Stimulated activated CD4-positive, alpha-beta T cell treated with anti-CD3 and anti-CD28 coated beads, Interleukin-4, amount 100 ng/mL, for 4 hours (primary cell): ENCODE data around the gene INPP1.
"Not testable (repeated sequence)": the region's sequence is repeated elsewhere in the genome, so short reads cannot be mapped to it uniquely, and the experiment has no call there.

ENCODE experiments used
- DNase-seq, 2 experiments: peaks; one replicate each; pipeline ENCODE4 v3.0.0-alpha.2; 2020

INPP1 gene

DNA sequence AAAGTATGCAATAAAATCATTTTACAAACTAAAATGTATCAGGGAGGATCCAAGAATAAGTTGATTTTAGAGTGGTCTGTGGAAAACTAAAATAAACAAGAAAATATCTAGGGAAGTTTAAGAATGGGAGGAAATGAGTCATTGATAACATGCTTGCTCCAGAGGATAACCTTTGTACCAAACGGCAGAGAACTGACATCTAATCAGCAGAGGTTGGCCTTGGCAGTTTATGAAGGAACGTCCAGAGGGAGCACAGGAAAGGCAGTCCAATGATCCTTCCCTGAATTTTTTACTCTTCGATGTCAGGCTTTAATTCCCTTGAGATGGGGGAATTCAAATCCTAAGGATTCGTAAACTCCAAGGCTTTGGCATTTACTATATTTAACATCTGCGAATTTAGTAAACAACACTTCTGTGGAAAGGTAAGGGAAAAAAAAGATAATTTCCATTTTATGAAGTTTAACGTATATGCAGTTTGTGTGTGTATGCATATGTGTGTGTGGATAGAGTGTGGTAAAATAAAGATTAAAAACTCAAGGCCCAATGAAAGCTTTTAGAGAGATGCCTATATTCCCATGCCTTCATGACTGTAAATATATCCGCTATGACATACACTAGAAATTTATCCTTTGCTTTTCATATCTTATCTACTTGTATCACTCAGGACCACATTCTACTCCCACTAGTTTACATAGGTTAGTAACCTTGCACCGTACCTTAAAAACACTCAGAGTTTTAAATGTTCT is 8.7 kb upstream of the INPP1 start:
- no peak for DNase-seq

DNA sequence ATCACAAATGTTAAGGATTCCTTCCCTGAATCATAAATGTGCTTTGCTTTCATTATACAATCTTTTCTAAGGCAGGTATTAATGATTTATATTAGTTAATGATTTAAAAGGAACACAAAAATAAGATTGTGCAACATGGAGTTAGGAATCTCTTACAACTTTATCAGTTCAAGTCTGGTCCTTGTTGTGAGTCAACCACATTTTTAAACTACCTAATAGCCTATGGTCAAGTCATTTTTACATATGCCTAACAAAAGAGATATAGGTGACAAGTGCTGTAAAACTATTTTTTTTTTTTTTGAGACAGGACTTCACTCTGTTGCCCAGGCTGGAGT is 8.2 kb upstream of the INPP1 start:
- DNase-seq = no peak

DNA sequence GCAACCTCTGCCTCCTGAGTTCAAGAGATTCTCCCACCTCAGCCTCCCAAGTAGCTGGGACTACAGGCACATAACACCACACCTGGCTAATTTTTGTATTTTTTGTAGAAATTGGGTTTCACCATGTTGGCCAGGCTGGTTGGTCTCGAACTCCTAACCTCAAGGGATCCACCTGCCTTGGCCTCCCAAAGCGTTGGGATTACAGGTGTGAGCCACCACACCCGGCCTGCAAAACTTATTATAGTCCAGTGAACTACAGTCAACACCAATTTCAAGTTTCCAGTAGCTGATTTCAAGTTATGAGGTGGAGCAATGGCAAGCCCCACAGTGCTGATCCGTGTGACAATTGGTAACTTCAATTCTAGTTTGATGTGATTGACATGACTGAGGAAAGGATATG is 7.8 kb upstream of the INPP1 start:
- not testable (repeated sequence) for DNase-seq

DNA sequence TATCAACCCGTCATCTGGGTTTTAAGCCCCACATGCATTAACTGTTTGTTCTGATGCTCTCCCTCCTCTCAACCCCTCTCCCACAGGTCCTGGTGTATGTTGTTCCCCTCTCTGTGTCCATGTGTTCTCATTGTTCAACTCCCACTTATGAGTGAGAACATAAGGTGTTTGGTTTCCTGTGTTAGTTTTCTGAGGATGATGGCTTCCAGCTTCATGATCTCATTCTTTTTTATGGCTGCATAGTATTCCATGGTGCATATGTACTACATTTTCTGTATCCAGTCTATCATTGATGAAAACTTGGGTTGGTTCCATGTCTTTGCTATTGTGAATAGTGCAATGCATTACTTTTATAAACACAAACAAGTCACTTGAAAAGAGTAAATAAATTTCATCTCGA is 7.0 kb upstream of the INPP1 start:
- no peak for DNase-seq

DNA sequence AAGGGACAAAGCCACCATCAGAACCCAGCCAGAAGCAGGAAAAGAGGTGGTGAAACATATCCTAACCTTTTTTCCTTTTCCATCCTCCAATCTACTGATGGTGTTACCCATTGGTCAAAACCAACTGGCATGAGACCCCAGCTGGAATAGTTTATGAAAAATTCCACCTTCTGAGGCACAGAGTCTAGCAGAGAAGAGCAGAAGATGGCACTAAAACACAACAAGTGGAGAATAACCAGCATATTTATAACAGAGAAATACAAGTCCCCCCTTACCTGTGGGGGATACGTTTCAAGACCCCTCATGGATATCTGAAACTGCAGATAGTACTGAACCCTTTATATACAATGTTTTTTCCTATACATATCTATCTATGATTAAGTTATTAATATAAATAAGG is 4.9 kb upstream of the INPP1 start:
- no peak for DNase-seq

- no peak for DNase-seq
Observed at GRCh38 chr2:190339394-190339793, 4.0 kb upstream of the INPP1 start.

GRCh38 chr2:190340369-190340768 is 3.0 kb upstream of the INPP1 start:
- DNase-seq = no peak

GRCh38 chr2:190342611-190343010 is 778 bp upstream of the INPP1 start:
- DNase-seq = no peak

GRCh38 chr2:190343089-190343535 is 277 bp upstream of the INPP1 start:
- no peak for DNase-seq

GRCh38 chr2:190344276-190344827 is 963 bp downstream of the INPP1 start:
- DNase-seq = no peak

DNA sequence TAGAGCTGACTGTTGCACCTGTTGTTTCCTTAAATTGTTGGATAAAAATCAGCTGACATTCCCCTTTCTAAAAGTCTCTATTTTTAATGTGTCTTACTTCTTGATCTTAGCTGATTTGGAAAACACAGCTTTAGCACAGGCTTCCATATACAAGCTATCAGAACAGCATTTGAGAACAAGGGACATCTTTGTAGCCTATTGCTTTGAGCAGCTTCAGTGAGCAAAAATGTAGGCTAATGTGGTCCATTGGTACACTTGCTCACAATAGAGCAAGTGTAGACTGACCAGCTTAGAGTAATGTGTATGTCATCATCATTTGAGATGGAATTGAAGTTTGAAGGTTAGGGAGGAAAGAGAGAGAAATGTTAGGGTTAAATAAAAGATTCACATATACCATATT is 7.0 kb downstream of the INPP1 start:
- no peak for DNase-seq

DNA sequence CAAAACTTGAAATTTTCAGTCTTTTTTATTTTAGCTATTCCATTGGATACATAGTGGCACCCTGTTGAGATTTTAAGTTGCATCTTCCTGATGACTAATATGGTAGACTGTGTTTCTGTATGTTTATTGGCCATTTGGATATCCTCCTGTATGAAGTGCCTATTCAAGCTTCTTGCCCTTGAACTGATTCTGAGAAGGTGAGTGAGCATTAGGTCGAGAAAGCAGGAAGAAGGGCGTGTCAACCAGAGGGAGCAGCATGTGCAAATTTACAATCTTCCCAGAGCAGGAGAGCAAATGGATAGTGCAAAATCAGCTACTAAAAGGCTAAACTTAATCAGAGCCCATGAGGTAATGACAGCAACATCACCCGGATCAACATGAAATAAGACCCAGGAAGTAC is 8.6 kb downstream of the INPP1 start:
- DNase-seq = no peak

DNA sequence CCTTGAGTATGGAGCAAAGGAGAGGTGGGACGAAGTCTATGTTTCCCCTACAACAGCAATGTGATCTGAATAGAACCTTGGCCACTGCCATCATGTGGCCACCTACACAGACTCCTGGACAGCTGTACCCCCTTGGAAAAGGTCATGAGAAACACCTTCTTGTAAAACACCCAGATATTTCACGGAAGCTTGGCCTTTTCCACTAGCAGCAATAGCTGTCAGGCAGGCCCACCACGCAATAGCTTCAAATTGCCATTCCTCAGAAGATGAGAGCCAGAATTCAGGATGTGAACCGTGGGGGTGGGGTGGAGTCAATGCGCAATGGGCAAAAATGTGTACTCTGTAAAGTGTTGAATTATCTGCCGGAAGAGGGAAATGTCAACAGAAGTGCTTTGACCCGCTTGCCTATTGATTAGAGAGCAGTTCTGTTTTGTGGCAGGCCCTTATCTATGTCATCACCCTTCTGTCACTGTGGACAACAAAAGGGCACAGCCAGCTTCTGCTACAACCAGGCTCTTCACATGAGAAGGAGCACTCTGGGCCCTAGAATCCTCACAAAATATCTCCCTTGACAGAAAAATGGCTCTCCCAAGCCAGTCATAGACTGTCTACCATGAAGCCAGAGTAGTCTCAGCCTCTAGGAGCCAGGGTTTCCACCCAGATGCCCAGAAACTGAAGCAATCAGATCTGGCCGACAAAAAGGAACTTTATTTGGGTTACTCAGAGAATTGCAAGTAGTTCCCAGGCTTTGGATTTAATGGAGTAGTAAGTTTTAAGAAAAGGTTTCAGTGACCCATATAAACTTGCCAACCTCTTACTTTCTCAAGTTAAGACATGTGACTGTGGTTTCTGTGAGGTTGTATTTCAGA is 9.5 kb downstream of the INPP1 start:
- no peak for DNase-seq

DNA sequence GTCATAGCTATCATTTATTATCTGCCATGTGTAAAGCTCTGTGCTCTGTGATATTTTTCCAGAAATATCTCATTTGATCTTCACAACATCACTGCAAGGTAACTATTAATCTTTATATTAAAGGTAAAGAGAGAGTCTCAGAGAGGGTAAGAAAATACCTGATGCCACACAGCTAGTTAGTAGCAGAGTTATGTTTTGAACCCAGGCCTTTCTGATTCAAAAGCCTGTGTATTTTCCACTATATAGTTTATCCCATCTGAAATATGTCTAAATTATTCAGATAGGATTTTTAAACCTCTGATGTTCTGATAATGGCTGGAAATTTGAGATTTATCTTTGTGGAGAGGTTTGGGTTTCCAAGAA is 10.1 kb downstream of the INPP1 start:
- no peak for DNase-seq

DNA sequence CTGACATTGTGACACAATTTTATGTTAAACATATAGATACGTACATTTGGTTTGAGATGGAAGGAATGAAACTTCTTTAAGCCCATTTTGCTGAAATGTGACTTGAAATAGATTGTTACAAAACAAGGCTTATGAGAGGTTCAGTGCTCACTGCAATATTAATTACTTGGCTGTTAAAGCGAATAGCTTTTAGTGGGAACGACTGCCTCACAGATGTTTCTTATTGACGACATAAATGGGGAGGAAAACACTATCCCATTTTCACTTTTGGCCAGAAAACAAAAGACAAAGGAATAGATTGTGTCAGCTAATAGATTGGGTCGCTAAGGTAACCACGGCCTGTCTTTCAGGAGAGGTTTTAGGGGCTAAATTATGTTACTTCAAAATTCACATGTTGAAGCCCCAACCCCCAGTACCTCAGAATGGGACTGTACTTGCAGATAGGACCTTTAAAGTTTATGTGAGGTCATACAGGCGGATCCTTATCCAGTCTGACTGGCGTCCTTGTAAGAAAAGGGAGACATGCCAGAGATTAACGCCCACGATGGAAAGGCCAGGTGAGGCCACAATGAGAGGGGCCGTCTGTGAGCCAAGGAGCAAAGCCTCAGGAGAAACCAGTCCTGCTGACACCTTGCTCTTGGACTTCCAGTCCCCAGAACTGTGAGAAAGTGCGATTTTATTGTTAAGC is 10.8 kb downstream of the INPP1 start:
- DNase-seq = no peak

GRCh38 chr2:190355968-190356644 is 12.7 kb downstream of the INPP1 start:
- DNase-seq = no peak

- DNase-seq = no peak
Observed at GRCh38 chr2:190357600-190357999, 14.2 kb downstream of the INPP1 start.

- not testable (repeated sequence) for DNase-seq
Observed at GRCh38 chr2:190358655-190359448, 15.5 kb downstream of the INPP1 start.

- DNase-seq = no peak
Observed at GRCh38 chr2:190360561-190360960, 17.2 kb downstream of the INPP1 start.

DNA sequence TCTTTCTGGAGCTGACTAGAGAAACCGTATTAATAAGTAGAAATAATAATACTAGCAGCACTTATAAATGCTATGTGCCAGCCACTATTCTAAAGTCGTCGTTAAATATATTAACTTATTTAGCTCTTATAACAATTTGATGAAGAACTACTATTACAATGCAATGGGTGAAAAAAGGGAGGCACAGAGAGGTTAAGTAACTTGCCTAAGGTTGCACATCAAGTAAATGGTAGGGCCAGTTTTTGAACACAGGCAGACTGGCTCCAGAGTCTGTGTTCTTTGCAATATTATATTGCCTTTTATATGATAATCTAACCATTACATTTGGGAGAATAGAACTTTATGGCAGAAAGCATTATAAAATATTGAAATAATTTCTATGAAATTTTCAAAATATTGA is 17.6 kb downstream of the INPP1 start:
- no peak for DNase-seq

DNA sequence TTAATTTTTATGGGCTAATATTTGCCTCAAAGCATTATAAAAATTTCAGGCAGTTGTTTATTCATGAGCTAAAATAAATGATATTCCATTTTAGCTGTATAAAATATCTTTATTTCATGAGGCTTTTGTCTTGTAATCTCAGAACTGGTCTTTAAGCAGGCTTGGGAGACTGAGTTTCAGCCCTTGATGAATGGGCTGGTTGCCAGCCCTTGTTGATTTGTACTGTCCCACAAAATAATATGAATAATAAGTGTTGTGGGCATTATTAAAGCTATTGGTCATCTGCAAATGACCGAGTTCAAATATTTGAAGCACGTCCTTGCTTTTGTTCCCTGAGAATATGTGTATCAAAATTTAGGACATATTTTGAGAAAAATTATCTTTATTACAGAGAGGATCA is 18.2 kb downstream of the INPP1 start:
- DNase-seq = no peak

DNA sequence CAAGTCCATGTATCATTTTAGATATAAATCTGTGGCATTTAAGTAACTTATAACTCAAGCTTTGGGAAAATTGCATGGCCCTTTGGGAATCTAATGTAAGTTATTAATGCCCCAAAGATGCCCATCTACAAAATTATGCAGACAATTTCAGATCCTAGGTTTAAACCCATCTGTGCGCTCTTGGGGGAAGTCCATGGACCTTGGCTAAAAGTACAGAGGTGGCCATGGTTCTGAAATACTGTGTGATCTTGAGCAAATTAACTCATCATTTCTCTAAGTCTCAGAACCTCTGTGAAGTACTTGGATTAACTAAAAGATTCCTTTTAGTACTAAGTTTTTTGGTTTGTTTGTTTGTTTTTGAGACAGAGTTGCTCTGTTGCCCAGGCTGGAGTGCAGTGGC is 19.5 kb downstream of the INPP1 start:
- DNase-seq = no peak
